BJ (cell line): Measurements from ENCODE around the gene SYNJ2. TPM values are rescaled to one million over a fixed set of nuclear protein-coding genes. Genes with fewer than 3 reads are reported as not detected.

ENCODE experiments used
- CTCF ChIA-PET: fragments of 350-600 bp; formaldehyde crosslinking; extraction: SDS; loops from one replicate; lab custom pipeline; 2021; ENCODE audit warnings: antibody characterized with exemption, inconsistent platforms; lab: Yijun Ruan, JAX
- POLR2A ChIA-PET: fragments of 300-600 bp; sonication (Branson Sonifier 250); formaldehyde crosslinking; extraction: SDS; loops from one replicate; lab custom pipeline; 2021; ENCODE audit warnings: antibody characterized with exemption; lab: Charles Lee
- DNase-seq: peaks from one replicate; pipeline ENCODE4 v3.0.0-alpha.2; 2011; ENCODE audit warnings: low read depth
- H3K27me3 ChIP-seq: 2 replicates; pipeline ENCODE4 v1.6.0; 2011; ENCODE audit warnings: low read length; ENCODE audit not compliant: control insufficient read depth, insufficient read depth
- H3K36me3 ChIP-seq: 2 replicates; pipeline ENCODE4 v1.5.1; 2011; ENCODE audit warnings: low read length; ENCODE audit not compliant: control insufficient read depth, insufficient read depth
- H3K4me3 ChIP-seq: 2 replicates; pipeline ENCODE4 v1.5.1; 2011; ENCODE audit warnings: low read depth, mild to moderate bottlenecking, control low read depth, low read length
- CTCF ChIP-seq: IDR thresholded peaks from 2 replicates; pipeline ENCODE4 v1.5.1; 2011; ENCODE audit warnings: low read depth, mild to moderate bottlenecking, control low read depth, inconsistent platforms, low read length, moderate library complexity; ENCODE audit not compliant: insufficient read depth
- polyA plus RNA-seq: library from polyadenylated mRNA; depleted of rRNA; stranded (reverse); fragments of >200 nt; gene quantifications from 2 replicates; pipeline ENCODE4 v1.2.3, GENCODE V29; 2011

SYNJ2 gene
- polyA plus RNA-seq, 1 experiment = 29.9 TPM

DNA sequence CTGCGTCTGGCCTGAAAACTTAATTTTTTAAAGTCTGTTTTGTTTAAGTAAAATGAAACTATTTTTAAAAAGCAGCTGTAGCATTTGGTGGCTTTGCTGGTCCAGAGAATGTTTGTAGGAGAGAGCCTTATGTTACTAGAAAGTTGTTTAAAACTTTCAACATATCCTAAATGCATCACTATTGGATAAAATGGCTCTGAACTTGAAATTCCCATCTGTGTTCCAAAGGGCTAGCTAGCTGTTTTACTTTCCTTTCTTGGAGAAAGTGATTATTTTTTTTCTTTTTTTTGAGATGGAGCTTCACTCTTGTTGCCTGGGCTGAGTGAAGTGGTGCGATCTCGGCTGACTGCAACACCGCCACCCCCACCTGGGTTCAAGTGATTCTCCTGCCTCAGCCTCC lies 2.5 kb downstream of the SYNJ2 start:
- peaks cover 2% of the 10 kb centered on the region; the same call in 1 of the 2 replicates for H3K36me3 ChIP-seq
- no peaks in the 10 kb centered on the region for H3K27me3 ChIP-seq
- TF ChIP-seq CTCF = no peak
- no peak for DNase-seq
- H3K4me3 ChIP-seq = no peak overlapping the region
- POLR2A ChIA-PET = interaction anchor here (1.0 kb wide), 1 partner anchor 19 kb away, joined by 3 read pairs; no protein-coding TSS in a partner anchor
- CTCF ChIA-PET = interaction anchor here (0.7 to 2.5 kb wide), 2 partner anchors 22 to 63 kb away, joined by 3 to 5 read pairs; no protein-coding TSS in a partner anchor

- DNase-seq = no peak
- H3K27me3 ChIP-seq = no peaks in the 10 kb centered on the region
- no peak for TF ChIP-seq CTCF
- no peak overlapping the region for H3K4me3 ChIP-seq
- ChIA-PET CTCF (interaction anchor here (0.7 kb wide), 1 partner anchor 62 kb away, joined by 3 read pairs; no protein-coding TSS in a partner anchor), POLR2A (no interaction called here)
- peaks cover 2% of the 10 kb centered on the region; the same call in 1 of the 2 replicates for H3K36me3 ChIP-seq
These were observed 3.1 kb downstream of the SYNJ2 start for GRCh38 chr6:157984686-157985225.

- no peak overlapping the region for H3K4me3 ChIP-seq
- CTCF ChIA-PET = no interaction called here
- DNase-seq = no peak
- H3K27me3 ChIP-seq = no peaks in the 10 kb centered on the region
- no peak for TF ChIP-seq CTCF
- peaks cover 2% of the 10 kb centered on the region; the same call in 1 of the 2 replicates for H3K36me3 ChIP-seq
- POLR2A ChIA-PET = no interaction called here
These were observed 3.9 kb downstream of the SYNJ2 start for GRCh38 chr6:157985378-157986155.

- no peak for DNase-seq
- CTCF ChIA-PET = interaction anchor here (0.8 kb wide), 1 partner anchor 84 kb away, joined by 3 read pairs; no protein-coding TSS in a partner anchor
These were observed 6.4 kb downstream of the SYNJ2 start for GRCh38 chr6:157987788-157988699.

More at GRCh38 chr6:157987788-157988699, 6.4 kb downstream of the SYNJ2 start:
- no peak for TF ChIP-seq CTCF
- POLR2A ChIA-PET = no interaction called here
- Histone ChIP-seq H3K27me3 (no peaks in the 10 kb centered on the region), H3K36me3 (peaks cover 3% of the 10 kb centered on the region; the same call in 1 of the 2 replicates), H3K4me3 (no peak overlapping the region)
